NCI-H2196 treated with DMSO at 0.1 percent for 48 hours (cell line): ENCODE data around the gene PPIP5K2.
A peak's percentile ranks its signal among the peaks of the same experiment; 100 is the strongest.
"Not testable (repeated sequence)": the region's sequence is repeated elsewhere in the genome, so short reads cannot be mapped to it uniquely, and the experiment has no call there.

Experiments used
- DNase-seq: peaks from one replicate; lab custom pipeline; 2025; ENCODE audit not compliant: unreplicated experiment; lab: John Stamatoyannopoulos, UW

PPIP5K2 gene

GRCh38 chr5:103120607-103121200 lies 603 bp downstream of the PPIP5K2 start:
- DNase-seq: no peak

GRCh38 chr5:103122242-103122641 lies 2.1 kb downstream of the PPIP5K2 start:
- no peak for DNase-seq

- DNase-seq: no peak
Measured at GRCh38 chr5:103126557-103126956, 6.5 kb downstream of the PPIP5K2 start.

- no peak for DNase-seq
Measured at GRCh38 chr5:103127292-103127817, 7.3 kb downstream of the PPIP5K2 start.

GRCh38 chr5:103128202-103128601 lies 8.1 kb downstream of the PPIP5K2 start:
- DNase-seq: no peak

GRCh38 chr5:103132684-103133083 lies 12.6 kb downstream of the PPIP5K2 start:
- DNase-seq: no peak

- DNase-seq: no peak
Measured at GRCh38 chr5:103133231-103133630, 13.1 kb downstream of the PPIP5K2 start.

GRCh38 chr5:103135461-103135860 lies 15.4 kb downstream of the PPIP5K2 start:
- DNase-seq: no peak

- DNase-seq: no peak
Measured at GRCh38 chr5:103138202-103138690, 18.1 kb downstream of the PPIP5K2 start.

- DNase-seq: peak; percentile 32
Measured at GRCh38 chr5:103139264-103139865, 19.3 kb downstream of the PPIP5K2 start.

- not testable (repeated sequence) for DNase-seq
Measured at GRCh38 chr5:103142132-103142531, 22.0 kb downstream of the PPIP5K2 start.

- no peak for DNase-seq
Measured at GRCh38 chr5:103145196-103145595, 25.1 kb downstream of the PPIP5K2 start.

GRCh38 chr5:103148213-103148612 lies 28.1 kb downstream of the PPIP5K2 start:
- DNase-seq: no peak

GRCh38 chr5:103151156-103151555 lies 31.1 kb downstream of the PPIP5K2 start:
- no peak for DNase-seq

GRCh38 chr5:103166706-103167105 lies 46.6 kb downstream of the PPIP5K2 start:
- no peak for DNase-seq

GRCh38 chr5:103174147-103174546 lies 54.0 kb downstream of the PPIP5K2 start:
- no peak for DNase-seq

- DNase-seq: no peak
Measured at GRCh38 chr5:103177543-103177942, 57.4 kb downstream of the PPIP5K2 start.

- DNase-seq: no peak
Measured at GRCh38 chr5:103178167-103178566, 58.1 kb downstream of the PPIP5K2 start.

GRCh38 chr5:103186152-103186551 lies 66.1 kb downstream of the PPIP5K2 start:
- no peak for DNase-seq

- DNase-seq: no peak
Measured at GRCh38 chr5:103188436-103188835, 68.3 kb downstream of the PPIP5K2 start.

GRCh38 chr5:103203226-103203625 lies 83.1 kb downstream of the PPIP5K2 start:
- no peak for DNase-seq

GRCh38 chr5:103204990-103205389 lies 84.9 kb downstream of the PPIP5K2 start:
- not testable (repeated sequence) for DNase-seq
